ENCODE measurements around the gene LCTL.
A peak's percentile ranks its signal among the peaks of the same experiment; 100 is the strongest.

LCTL gene

GRCh38 chr15:66611257-66612053 lies 45.7 kb upstream of the LCTL start:
- no peak overlapping the region for H3K23ac ChIP-seq (ENCODE audit: low read length in 2 of 2)
- no peak overlapping the region for H2BK120ac ChIP-seq (ENCODE audit: low read depth, low read length)
- no peak overlapping the region for H3K4ac ChIP-seq (ENCODE audit: low read depth in 1 of 2, low read length in 2 of 2)
- H3K9me3 ChIP-seq (ENCODE audit: control insufficient read depth, low read length), result no peaks in the 10 kb centered on the region
- H3K4me1 ChIP-seq (ENCODE audit: control insufficient read depth, insufficient read depth, low read depth, low read length), result peaks cover 5% of the 10 kb centered on the region
- no peak overlapping the region for H3K4me3 ChIP-seq (ENCODE audit: insufficient read depth in 1 of 2, low read depth in 1 of 2, low read length in 2 of 2)
- no peaks in the 10 kb centered on the region for H3K36me3 ChIP-seq (ENCODE audit: control insufficient read depth in 1 of 2, insufficient read depth in 2 of 2, low read depth in 1 of 2, low read length in 2 of 2)
- H3K14ac ChIP-seq (ENCODE audit: low read length in 2 of 2), result no peak overlapping the region
- H2BK12ac ChIP-seq (ENCODE audit: low read length in 2 of 2), result peak overlapping the region in 1 of 2 experiments; percentile 33
- no peak overlapping the region for H3K4me2 ChIP-seq (ENCODE audit: low read length, poor library complexity, severe bottlenecking)
- DNase-seq, result no peak
- H4K8ac ChIP-seq (ENCODE audit: low read length), result no peak overlapping the region
- H3K79me1 ChIP-seq (replicated peaks; ENCODE audit: low read length, poor library complexity, severe bottlenecking), result no peaks in the 10 kb centered on the region
- peak overlapping the region; percentile 21 for H2BK15ac ChIP-seq (ENCODE audit: low read depth, poor library complexity, severe bottlenecking)
- H4K91ac ChIP-seq (ENCODE audit: low read length), result no peak overlapping the region
- H3K9ac ChIP-seq (ENCODE audit: low read length), result no peak overlapping the region
- no peak overlapping the region for H2AK5ac ChIP-seq (ENCODE audit: low read length, severe bottlenecking)
- 82% methylated on average over 13 of the region's 13 CpGs for WGBS
- no peak overlapping the region for H3K27ac ChIP-seq (ENCODE audit: low read length, poor library complexity, severe bottlenecking)
- no peak overlapping the region for H2AFZ ChIP-seq (ENCODE audit: low read depth, low read length)
- no peak overlapping the region for H3K18ac ChIP-seq (ENCODE audit: low read depth in 1 of 2, low read length in 2 of 2)
- H3K27me3 ChIP-seq (ENCODE audit: control insufficient read depth in 1 of 2, insufficient read depth in 1 of 2, low read length in 2 of 2), result peaks cover 0 to 19% of the 10 kb centered on the region in 2 experiments
- no peak overlapping the region for H2BK5ac ChIP-seq (ENCODE audit: low read depth, low read length, poor library complexity, severe bottlenecking)

GRCh38 chr15:66609876-66610275 lies 44.1 kb upstream of the LCTL start:
- Histone ChIP-seq H3K4me1 (ENCODE audit: control insufficient read depth, insufficient read depth, low read depth, low read length) (peaks cover 5% of the 10 kb centered on the region), H3K9me3 (ENCODE audit: control insufficient read depth, low read length) (no peaks in the 10 kb centered on the region), H3K4me3 (ENCODE audit: insufficient read depth in 1 of 2, low read depth in 1 of 2, low read length in 2 of 2) (no peak overlapping the region), H2BK120ac (ENCODE audit: low read depth, low read length) (no peak overlapping the region), H4K91ac (ENCODE audit: low read length) (no peak overlapping the region), H2AK5ac (ENCODE audit: low read length, severe bottlenecking) (no peak overlapping the region), H3K14ac (ENCODE audit: low read length in 2 of 2) (no peak overlapping the region), H3K36me3 (ENCODE audit: control insufficient read depth in 1 of 2, insufficient read depth in 2 of 2, low read depth in 1 of 2, low read length in 2 of 2) (no peaks in the 10 kb centered on the region), H3K18ac (ENCODE audit: low read depth in 1 of 2, low read length in 2 of 2) (no peak overlapping the region), H3K27ac (ENCODE audit: low read length, poor library complexity, severe bottlenecking) (no peak overlapping the region), H3K4ac (ENCODE audit: low read depth in 1 of 2, low read length in 2 of 2) (no peak overlapping the region), H2BK12ac (ENCODE audit: low read length in 2 of 2) (no peak overlapping the region), H2AFZ (ENCODE audit: low read depth, low read length) (no peak overlapping the region), H3K27me3 (ENCODE audit: control insufficient read depth in 1 of 2, insufficient read depth in 1 of 2, low read length in 2 of 2) (peaks cover 0 to 19% of the 10 kb centered on the region in 2 experiments), H3K23ac (ENCODE audit: low read length in 2 of 2) (no peak overlapping the region), H3K79me1 (replicated peaks; ENCODE audit: low read length, poor library complexity, severe bottlenecking) (no peaks in the 10 kb centered on the region), H3K4me2 (ENCODE audit: low read length, poor library complexity, severe bottlenecking) (no peak overlapping the region), H3K9ac (ENCODE audit: low read length) (no peak overlapping the region), H2BK5ac (ENCODE audit: low read depth, low read length, poor library complexity, severe bottlenecking) (no peak overlapping the region), H2BK15ac (ENCODE audit: low read depth, poor library complexity, severe bottlenecking) (no peak overlapping the region), H4K8ac (ENCODE audit: low read length) (no peak overlapping the region)
- no peak for DNase-seq
- 79% methylated on average over 5 of the region's 5 CpGs for WGBS

GRCh38 chr15:66608881-66609280 lies 43.1 kb upstream of the LCTL start:
- no CpG with 5 or more reads among the region's 2 CpGs for WGBS

GRCh38 chr15:66608159-66608558 lies 42.4 kb upstream of the LCTL start:
- H3K9me3 ChIP-seq (ENCODE audit: control insufficient read depth, low read length), result no peaks in the 10 kb centered on the region
- H3K4me2 ChIP-seq (ENCODE audit: low read length, poor library complexity, severe bottlenecking), result no peak overlapping the region
- no peak overlapping the region for H2BK15ac ChIP-seq (ENCODE audit: low read depth, poor library complexity, severe bottlenecking)
- H4K91ac ChIP-seq (ENCODE audit: low read length), result no peak overlapping the region
- no peak overlapping the region for H3K23ac ChIP-seq (ENCODE audit: low read length in 2 of 2)
- no peak overlapping the region for H4K8ac ChIP-seq (ENCODE audit: low read length)
- peaks cover 5% of the 10 kb centered on the region for H3K4me1 ChIP-seq (ENCODE audit: control insufficient read depth, insufficient read depth, low read depth, low read length)
- H3K4ac ChIP-seq (ENCODE audit: low read depth in 1 of 2, low read length in 2 of 2), result no peak overlapping the region
- no peak overlapping the region for H2AFZ ChIP-seq (ENCODE audit: low read depth, low read length)
- H2BK12ac ChIP-seq (ENCODE audit: low read length in 2 of 2), result no peak overlapping the region
- H3K14ac ChIP-seq (ENCODE audit: low read length in 2 of 2), result no peak overlapping the region
- no peak overlapping the region for H3K4me3 ChIP-seq (ENCODE audit: insufficient read depth in 1 of 2, low read depth in 1 of 2, low read length in 2 of 2)
- H2BK120ac ChIP-seq (ENCODE audit: low read depth, low read length), result no peak overlapping the region
- no peak overlapping the region for H2AK5ac ChIP-seq (ENCODE audit: low read length, severe bottlenecking)
- no peak for DNase-seq
- no peaks in the 10 kb centered on the region for H3K36me3 ChIP-seq (ENCODE audit: control insufficient read depth in 1 of 2, insufficient read depth in 2 of 2, low read depth in 1 of 2, low read length in 2 of 2)
- H2BK5ac ChIP-seq (ENCODE audit: low read depth, low read length, poor library complexity, severe bottlenecking), result no peak overlapping the region
- 98% methylated on average over 3 of the region's 3 CpGs for WGBS
- no peak overlapping the region for H3K9ac ChIP-seq (ENCODE audit: low read length)
- no peaks in the 10 kb centered on the region for H3K79me1 ChIP-seq (replicated peaks; ENCODE audit: low read length, poor library complexity, severe bottlenecking)
- no peak overlapping the region for H3K18ac ChIP-seq (ENCODE audit: low read depth in 1 of 2, low read length in 2 of 2)
- H3K27ac ChIP-seq (ENCODE audit: low read length, poor library complexity, severe bottlenecking), result no peak overlapping the region
- H3K27me3 ChIP-seq (ENCODE audit: control insufficient read depth in 1 of 2, insufficient read depth in 1 of 2, low read length in 2 of 2), result peaks cover 0 to 5% of the 10 kb centered on the region in 2 experiments

More at GRCh38 chr15:66608881-66609280, 43.1 kb upstream of the LCTL start:
- Histone ChIP-seq H3K27me3 (ENCODE audit: control insufficient read depth in 1 of 2, insufficient read depth in 1 of 2, low read length in 2 of 2) (peaks cover 0 to 12% of the 10 kb centered on the region in 2 experiments), H2BK5ac (ENCODE audit: low read depth, low read length, poor library complexity, severe bottlenecking) (no peak overlapping the region), H3K4me1 (ENCODE audit: control insufficient read depth, insufficient read depth, low read depth, low read length) (peaks cover 5% of the 10 kb centered on the region), H2BK12ac (ENCODE audit: low read length in 2 of 2) (no peak overlapping the region), H3K27ac (ENCODE audit: low read length, poor library complexity, severe bottlenecking) (no peak overlapping the region), H3K18ac (ENCODE audit: low read depth in 1 of 2, low read length in 2 of 2) (no peak overlapping the region), H3K36me3 (ENCODE audit: control insufficient read depth in 1 of 2, insufficient read depth in 2 of 2, low read depth in 1 of 2, low read length in 2 of 2) (no peaks in the 10 kb centered on the region), H3K79me1 (replicated peaks; ENCODE audit: low read length, poor library complexity, severe bottlenecking) (no peaks in the 10 kb centered on the region), H2AFZ (ENCODE audit: low read depth, low read length) (no peak overlapping the region), H3K14ac (ENCODE audit: low read length in 2 of 2) (no peak overlapping the region), H2BK120ac (ENCODE audit: low read depth, low read length) (no peak overlapping the region), H2AK5ac (ENCODE audit: low read length, severe bottlenecking) (no peak overlapping the region), H3K4ac (ENCODE audit: low read depth in 1 of 2, low read length in 2 of 2) (no peak overlapping the region), H2BK15ac (ENCODE audit: low read depth, poor library complexity, severe bottlenecking) (no peak overlapping the region), H3K23ac (ENCODE audit: low read length in 2 of 2) (no peak overlapping the region), H3K9me3 (ENCODE audit: control insufficient read depth, low read length) (no peaks in the 10 kb centered on the region), H3K4me3 (ENCODE audit: insufficient read depth in 1 of 2, low read depth in 1 of 2, low read length in 2 of 2) (no peak overlapping the region), H4K8ac (ENCODE audit: low read length) (no peak overlapping the region), H3K4me2 (ENCODE audit: low read length, poor library complexity, severe bottlenecking) (no peak overlapping the region), H4K91ac (ENCODE audit: low read length) (no peak overlapping the region), H3K9ac (ENCODE audit: low read length) (no peak overlapping the region)
- DNase-seq, result no peak

All from mesenchymal stem cell (in vitro differentiated cells and primary cell).